K562 (cell line): ENCODE data around the gene PITX2.

Experiments
- ATF2 ChIP-seq: sonication (generic); formaldehyde crosslinking; IDR thresholded peaks from 2 replicates; pipeline ENCODE4 v1.8.1; 2022; ENCODE audit warnings: missing genetic modification reagents
- BRF1 ChIP-seq: IDR thresholded peaks from 3 replicates; pipeline ENCODE4 v1.6.1; 2011; ENCODE audit warnings: borderline replicate concordance, mild to moderate bottlenecking; ENCODE audit not compliant: insufficient read length; ENCODE audit errors: extremely low read depth
- HCFC1 ChIP-seq: IDR thresholded peaks from 2 replicates; pipeline ENCODE4 v1.6.1; 2012; ENCODE audit warnings: low read depth, low read length, improper control_type of control experiment
- JUND ChIP-seq, 2 experiments: IDR thresholded peaks; 2 replicates in 1 of 2; 3 replicates in 1 of 2; pipeline ENCODE4 v1.6.1; 2011; ENCODE audit warnings: borderline replicate concordance in 2 of 2, low read depth in 2 of 2, low read length in 2 of 2, improper control_type of control experiment in 1 of 2, missing biosample characterization in 1 of 2, missing genetic modification characterization in 1 of 2, missing genetic modification reagents in 1 of 2
- USF1 ChIP-seq: sonication (generic); formaldehyde crosslinking; IDR thresholded peaks from 2 replicates; pipeline ENCODE4 v1.9.0; 2022; ENCODE audit warnings: mild to moderate bottlenecking, missing genetic modification reagents
- ZNF324 ChIP-seq: fragments of 250-450 bp; sonication (Bioruptor Pico); IDR thresholded peaks from 2 replicates; pipeline ENCODE4 v1.4.0; 2020; ENCODE audit warnings: mild to moderate bottlenecking
- TF ChIP-seq, protein P1 (sequence below): sonication (generic); formaldehyde crosslinking; IDR thresholded peaks from 2 replicates; pipeline ENCODE4 v1.8.0; 2022; ENCODE audit warnings: missing genetic modification reagents, mild to moderate bottlenecking, borderline replicate concordance

DNA sequence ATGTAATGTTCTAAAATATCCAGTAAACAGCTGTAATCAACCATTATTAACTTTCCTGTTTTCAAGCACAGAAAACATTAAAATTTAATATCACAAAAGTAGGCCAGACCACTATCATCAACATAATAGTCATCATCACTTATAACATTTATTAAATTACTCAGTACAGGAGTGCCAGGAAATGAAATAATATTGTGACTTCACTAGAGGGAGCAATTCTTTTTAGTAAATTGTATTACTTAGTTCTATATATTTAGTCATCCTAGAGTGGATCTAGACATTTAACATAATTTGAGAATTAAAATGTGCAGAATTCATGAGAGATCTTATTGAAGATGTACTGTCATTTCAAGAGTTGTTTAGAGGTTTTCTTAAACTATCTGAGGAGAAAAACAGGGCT lies 33.6 kb downstream of the PITX2 start:
- TF ChIP-seq, protein P1, sequence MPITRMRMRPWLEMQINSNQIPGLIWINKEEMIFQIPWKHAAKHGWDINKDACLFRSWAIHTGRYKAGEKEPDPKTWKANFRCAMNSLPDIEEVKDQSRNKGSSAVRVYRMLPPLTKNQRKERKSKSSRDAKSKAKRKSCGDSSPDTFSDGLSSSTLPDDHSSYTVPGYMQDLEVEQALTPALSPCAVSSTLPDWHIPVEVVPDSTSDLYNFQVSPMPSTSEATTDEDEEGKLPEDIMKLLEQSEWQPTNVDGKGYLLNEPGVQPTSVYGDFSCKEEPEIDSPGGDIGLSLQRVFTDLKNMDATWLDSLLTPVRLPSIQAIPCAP: no peak
- TF ChIP-seq JUND (IDR thresholded peaks at IDR 0.05; ENCODE audit: borderline replicate concordance, low read depth, low read length) (no peak), JUND (tag; IDR thresholded peaks at IDR 0.05; ENCODE audit: borderline replicate concordance, low read depth, low read length) (no peak), ZNF324 (CRISPR knock-in tag) (no peak), USF1 (no peak), ATF2 (CRISPR knock-in tag) (no peak), BRF1 (no peak), HCFC1 (no peak)
